Activated CD8-positive, alpha-beta memory T cell treated with anti-CD3 and anti-CD28 coated beads, Interleukin-2, amount 50 U/mL, for 48 hours (primary cell): Measurements from ENCODE around the gene SETD3.

Source experiments
- DNase-seq: peaks from one replicate; pipeline ENCODE4 v3.0.0-alpha.2; 2020

The SETD3 gene

DNA sequence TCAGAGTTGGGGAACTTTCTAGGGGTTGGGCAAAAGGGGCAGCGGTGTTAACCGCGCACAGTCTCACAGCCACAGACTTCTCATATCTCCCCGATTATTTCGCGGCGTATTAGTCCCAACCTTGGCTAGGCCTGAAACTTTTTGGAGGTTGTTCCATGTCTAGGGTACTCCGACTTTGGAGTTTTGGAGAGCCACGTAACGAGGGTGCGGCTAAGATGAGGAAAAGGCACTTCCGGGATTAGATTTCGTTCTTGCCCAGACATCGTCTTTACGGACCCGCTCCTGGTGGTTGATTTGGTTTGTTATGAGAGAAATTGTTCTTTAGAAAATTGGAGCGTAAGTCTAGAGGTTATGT is 1.1 kb upstream of the SETD3 start:
- DNase-seq: no peak

DNA sequence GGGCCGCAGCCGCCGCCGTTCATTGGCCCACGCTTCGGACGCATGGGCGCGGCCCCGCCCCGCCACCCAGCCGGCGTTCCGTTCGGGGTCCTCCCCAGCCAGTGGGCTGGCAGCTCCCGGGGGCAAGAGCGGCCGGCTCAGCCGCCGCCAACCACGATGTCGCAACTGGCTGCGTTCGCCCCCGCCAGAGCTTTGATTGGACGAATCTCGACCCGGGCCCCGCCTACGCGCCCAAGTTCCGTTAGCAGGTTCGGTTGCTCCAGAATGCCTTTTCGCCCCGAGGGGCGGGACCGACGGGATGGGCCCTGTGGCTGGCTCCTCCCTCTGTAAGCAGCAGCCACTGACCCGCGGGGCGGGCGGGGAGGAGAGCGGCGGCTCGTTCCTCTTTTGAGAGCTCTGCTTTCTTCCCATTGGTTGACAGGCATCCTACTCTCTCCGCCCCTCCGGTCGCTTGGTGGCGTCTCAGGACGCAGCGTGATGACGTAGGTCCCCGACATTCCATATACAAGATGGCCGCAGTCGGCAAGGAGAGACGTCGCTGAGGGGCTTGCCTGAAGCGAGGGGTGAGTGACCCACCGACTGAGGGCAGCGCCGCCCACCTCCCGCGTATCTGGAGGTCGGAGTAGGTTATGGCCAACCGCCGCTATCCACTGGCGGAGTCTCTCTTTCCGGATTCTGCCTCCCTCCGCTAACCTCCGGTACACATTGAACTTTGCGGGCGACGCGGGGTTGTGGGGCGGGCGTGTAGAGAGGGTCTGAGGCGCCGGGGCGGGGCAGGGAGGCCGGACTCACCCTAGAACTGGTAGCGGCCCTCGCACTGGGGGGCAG is 472 bp upstream of the SETD3 start, which contains the start of gene CCNK:
Gene CCNK, plus strand, starts transcription at position 493 of the 828 bp plus-strand sequence. CDS start 11,269 bp downstream, outside the sequence.
- peak; percentile 99 for DNase-seq

DNA sequence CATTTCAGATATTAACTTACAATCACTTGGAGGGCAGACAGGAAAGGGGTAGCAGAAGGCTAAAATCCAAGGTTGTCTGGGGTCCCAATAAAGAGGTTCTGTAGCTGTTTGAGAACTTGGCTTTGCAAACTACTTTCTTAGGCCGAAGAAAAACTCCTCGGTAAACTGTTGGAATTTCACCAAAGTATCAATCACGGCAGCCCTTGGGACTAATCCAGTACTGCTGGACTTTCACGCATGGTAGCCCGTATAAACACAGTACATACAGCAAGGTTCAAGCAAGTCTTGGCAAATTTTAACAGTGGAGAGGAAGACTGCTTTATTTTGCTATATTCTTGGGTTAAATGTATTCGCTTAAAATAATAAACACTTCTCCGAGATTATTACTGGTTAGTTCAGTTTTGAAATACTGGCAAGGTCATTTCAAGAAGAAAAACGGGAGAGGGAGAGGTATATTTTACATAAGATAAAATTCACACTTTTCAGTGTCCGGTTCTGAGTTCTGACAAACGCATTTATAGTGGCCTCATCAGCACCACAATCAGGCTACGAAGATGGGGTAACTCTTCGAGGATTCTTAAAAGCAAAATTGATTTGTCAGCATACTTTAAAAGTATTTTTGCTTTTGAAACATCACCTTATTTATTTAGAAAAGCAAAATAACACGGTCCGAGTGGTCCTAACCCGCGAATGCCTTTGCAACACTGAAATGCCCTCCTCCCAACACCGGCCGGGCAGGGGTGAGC is 1.3 kb downstream of the SETD3 start:
- DNase-seq: no peak

DNA sequence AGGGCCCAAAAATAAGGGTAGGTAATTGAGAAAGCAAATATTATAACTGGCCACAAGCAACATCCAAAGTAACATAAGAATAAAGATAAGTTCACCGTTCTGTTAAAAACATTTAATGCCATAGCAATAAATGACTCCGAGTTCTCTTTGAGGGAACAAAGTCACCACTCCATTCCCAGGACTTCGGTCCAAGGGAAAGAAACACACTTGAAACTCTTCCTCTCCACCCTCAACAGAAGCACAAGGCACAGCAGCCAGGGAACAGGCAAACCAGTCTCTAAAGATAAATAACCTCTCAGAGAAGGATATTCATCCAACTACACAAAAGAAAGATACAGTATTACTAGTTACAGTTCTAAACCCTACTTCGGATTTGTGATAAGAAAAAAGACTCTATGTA is 2.5 kb downstream of the SETD3 start:
- DNase-seq: no peak

DNA sequence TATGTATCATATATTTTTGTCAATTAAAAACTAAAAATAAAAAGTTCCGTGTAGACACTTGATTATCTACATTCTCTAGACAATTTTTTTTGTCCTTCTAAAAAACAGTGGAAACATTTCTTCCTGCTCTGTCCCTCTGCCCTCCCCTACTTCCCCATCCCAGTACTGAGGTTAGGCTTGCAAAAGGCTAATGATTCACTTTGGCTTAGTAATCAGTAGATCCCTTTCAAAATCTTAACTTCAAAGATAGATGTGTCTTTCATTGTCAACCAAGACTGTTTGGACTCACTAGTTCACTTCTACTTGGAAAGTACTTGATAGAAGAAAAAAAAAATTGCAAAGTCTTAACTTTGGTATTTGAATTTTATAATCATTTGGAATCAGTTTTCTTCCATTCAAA is 3.8 kb downstream of the SETD3 start:
- DNase-seq: no peak

DNA sequence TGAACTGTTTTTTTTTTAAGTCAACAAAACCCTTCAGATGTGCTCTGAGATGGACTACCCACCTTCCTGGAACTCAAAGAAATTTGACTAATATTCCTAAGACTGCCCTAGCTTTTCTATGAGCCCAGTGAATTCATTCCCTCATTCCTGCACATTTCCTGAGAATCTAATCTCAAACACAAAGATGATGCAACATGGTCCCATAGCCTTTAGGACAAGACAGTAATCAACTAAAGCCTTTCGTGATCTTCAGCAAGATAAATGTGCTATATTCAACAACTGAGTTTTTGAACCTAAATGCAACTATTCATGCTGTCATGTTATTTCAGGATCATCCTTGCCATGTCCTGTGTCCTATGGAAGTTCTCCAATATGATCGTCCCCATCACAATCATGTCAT is 5.0 kb downstream of the SETD3 start:
- DNase-seq: no peak

DNA sequence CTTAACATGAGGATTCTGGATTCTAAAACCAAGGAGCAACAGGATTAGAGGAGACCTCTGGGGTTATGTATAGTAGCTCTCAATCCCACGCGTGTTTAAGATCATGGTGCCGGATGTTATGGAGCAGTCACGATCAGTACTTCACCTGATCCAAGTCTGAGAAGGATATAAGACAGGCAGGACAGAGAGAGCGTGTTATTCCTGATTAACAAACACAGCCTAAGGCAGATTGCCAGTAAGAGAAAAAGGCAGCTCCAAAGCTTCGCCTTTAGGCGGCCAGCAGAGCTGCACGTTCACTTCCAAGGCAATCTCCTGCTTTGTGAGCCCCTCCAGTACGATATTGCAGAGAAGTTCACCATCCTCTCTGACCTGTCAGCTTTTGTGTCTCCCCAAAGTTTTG is 5.5 kb downstream of the SETD3 start:
- no peak for DNase-seq

DNA sequence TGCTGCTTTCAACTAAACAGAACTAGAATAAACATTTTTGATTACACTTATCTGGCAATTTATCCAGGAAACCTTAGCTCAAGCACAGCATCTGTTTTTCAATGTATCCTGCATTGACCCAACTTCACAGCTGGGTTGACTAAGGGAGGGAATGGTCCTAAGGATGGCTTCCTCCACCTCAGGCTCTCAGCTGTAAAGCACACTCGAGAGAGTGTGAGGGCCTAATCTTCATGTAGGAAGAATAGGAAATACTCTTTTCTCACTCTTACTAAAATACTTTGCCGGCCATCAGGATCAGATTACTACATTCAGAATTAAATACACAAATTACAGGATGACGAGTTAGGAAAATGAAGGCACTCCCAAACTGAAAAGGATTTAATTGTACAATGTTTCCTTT is 7.2 kb downstream of the SETD3 start:
- DNase-seq: no peak

DNA sequence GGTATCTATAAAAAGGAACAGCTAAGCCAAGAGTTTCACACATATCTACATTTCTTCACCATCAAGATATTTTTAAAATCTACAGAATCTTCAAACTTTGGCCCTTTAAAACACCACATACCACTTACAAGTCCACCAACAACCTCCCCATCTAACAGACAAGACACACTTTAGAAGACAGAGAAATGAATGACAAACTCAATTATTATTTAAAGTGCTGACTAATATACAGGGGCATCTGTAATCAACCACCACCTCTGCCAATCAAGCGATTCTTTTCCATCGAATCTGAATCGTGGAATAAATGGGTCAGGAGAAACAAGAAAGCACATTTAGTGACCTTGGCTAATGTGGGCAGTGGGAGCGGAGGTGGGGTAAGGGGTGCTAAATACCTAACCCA is 7.7 kb downstream of the SETD3 start:
- DNase-seq: no peak

DNA sequence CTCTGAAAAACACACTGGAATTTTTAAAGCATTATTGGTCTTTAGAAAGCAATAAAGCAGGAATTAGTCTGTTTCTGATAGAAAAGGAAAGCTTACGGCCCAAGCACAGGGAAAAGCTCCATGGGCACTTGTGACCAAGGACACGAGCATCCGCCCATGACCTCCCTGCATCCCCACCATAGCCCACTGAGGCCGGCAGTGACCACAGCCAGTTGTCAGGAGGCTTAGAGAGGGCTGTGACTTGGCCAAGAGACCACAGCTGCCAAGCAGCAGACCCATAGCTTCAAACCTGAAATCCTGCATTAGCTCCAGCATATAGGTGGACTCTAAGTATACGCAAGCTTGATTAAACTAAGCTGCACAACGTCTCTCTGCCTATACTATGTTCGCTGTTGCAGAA is 8.9 kb downstream of the SETD3 start:
- no peak for DNase-seq

DNA sequence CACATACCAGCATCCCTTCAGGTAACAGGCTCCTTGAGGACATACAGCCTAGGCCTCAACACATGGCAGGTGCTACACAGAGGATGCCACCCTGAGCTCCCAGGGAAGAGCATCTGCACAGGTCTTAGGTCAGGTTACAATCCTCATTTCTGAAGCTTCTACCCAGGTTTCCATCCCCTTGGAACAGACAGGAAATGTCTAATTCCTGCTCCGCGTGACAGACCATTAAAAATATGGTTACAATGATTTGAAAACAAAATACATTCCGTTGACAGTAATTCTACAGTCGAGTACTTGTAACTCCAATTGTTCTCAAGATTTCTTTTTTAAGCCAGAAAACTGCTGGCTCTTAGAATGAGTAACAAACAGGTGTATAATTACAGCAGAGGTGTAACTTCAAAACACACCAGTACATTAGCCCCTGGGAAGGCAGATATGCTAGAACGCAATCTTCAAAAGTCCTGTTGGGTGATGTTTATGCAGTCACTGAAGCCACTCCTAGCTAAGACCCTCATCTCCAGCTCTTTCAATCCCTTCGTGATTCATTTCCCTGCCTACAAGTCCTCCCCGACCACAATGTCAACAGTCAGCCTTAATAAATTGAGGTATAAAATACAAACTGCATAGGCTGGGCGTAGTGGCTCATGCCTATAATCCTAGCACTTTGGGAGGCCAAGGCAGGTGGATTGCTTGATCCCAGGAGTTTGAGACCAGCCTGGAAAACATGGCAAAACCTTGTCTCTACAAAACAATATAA is 11.6 kb downstream of the SETD3 start:
- no peak for DNase-seq

DNA sequence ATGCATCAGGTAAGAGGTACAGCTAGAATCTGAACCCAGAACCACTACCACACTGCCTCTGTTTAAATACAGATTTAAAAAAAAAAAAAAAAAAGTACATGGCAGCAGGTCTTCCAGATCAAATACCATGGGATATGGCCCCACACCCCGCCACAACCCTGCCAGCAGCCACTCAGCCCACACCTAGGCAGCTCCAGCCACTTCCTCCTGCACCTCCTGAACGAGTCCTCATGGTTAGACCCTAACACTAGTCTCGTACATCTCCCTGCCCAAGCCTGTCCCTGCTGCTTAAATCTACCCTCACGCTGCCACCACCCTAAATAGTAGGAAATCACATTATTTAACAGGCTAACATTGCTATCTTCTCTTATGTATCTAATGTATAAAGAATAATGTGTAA is 12.6 kb downstream of the SETD3 start:
- no peak for DNase-seq

DNA sequence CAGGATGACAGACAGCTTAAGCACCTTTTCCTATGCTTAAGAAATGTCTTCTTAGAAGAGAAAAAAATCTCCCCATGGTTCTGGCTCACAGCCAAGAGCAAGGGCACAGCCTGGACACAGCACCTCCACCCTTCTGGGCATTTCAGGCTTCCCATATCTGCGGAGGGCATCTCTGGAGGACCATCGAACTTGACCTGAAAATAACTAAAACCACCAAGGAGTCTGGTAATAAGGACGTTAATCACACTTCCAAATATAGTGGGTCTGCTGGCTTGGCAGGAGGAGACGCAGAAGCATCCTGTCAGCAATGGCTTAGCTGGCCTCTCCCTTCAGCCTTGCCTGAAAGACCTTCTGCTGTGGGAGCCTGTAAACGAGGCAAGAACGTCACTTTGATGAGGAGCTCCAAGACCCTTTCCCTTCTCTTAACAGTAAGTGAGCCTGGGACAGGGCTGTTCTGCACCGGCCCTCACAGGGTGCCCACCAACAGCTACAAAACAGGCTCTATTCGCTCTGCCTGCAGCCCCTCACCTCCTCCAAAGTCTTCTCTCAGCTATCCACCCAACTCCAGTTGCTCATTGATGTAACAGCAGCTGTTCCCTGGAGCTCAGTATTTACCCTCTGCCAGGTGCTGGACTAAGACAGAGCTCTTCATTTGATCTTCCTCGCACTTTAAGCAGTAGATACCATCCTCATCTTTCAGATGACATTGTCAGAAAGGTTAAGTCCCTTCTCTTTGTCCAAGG is 13.2 kb downstream of the SETD3 start:
- DNase-seq: no peak

DNA sequence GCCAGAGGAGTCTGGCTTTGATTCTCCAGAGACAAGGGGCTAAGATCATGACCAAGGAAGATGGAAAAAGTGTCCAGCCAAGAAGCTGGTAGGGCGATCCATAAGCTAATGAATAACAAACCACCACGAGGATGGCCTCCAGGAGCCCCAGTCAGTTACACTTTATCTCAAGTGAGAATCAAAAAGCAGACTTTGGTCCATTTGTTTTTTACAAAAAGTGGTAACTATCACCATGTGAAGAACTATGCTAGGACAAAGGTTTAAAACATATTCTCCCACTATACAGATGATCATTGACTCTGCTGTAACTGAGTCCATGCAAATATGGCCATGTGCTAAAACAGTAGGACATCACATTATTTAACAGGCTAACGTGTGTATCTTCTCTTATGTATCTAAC is 13.9 kb downstream of the SETD3 start:
- no peak for DNase-seq

DNA sequence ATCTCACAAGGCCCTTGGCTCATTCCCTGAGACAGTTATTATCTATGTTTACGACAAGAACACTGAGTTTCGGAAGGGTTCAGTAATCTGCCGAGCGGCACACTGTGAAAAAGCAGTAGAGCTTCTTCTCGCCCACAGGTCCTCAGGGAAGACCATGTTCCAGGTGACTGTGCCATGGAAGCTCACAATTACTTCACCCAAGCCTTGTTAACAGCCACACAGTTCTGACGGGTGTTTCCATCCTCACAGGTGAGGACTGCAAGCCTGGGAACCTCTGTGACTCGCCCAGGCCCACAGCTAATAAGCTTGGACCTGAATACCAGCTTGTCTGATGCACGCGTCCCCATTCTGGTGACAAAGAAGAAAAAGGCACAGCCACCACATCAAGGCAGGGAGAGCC is 15.4 kb downstream of the SETD3 start:
- no peak for DNase-seq

DNA sequence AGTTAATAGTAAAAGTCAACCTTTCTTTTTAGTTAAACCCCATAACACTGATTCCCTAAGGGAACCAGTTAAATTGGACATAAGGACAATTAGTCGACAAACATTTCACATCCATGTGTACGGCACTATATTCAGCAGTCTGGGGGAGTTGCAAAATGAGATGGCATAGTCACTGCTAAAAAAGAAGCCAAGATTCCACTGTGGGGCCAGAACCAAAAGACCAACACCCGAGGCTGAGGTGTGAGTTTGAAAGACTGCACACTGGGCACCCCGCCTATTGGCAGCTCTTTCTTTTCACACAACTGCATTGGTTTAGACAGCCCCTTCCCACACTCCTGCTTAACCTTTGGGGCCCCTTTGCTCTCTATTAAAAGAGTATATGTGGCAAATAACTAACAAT is 16.7 kb downstream of the SETD3 start:
- no peak for DNase-seq

DNA sequence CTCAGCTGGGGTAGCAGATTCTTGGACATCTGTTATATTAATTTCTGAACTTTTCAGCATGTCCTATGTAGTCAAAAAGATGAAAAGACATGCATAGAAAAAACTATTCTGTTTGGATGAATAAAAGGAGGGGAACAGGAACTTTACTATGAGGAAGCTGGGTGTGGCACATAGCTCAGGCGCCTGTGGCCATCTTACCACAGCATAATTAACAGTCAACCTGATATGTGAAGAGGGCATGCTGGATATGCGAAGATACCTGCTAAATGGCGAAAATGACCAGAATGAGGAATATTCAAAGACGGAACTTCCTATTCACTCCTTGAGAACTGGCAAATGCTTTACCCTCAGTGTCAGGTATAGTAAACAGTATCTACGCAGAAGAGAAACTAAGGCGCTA is 18.4 kb downstream of the SETD3 start:
- DNase-seq: no peak

DNA sequence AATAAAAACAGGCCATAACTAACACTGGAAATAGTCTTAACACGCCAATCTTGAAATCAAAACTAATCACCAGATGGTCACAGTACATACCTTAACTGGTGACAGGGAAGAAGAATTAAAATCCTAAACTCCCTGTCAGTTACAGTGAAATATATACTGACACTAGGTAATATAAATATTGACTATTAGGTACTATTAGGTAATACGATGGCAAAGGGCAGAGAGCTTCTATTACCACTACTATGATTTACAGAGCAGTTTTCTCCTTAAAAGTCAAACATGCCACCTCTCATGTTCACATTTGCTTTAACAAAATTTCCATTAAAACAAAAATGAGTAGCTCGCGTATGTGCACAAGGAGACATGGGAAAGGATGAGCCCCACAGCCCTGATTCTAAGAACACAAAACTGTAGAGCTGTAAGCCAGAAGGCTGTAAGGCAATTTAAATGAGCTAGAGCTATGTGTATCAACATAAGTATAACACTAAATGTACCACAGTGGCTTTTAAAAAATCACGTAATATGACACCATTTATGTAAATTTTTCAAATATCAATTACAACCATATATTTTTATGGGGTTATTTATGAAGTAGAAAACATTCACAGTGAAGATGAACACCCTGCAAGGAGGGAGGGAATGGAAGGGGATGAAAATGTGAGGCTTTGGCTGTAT is 19.1 kb downstream of the SETD3 start:
- DNase-seq: no peak

DNA sequence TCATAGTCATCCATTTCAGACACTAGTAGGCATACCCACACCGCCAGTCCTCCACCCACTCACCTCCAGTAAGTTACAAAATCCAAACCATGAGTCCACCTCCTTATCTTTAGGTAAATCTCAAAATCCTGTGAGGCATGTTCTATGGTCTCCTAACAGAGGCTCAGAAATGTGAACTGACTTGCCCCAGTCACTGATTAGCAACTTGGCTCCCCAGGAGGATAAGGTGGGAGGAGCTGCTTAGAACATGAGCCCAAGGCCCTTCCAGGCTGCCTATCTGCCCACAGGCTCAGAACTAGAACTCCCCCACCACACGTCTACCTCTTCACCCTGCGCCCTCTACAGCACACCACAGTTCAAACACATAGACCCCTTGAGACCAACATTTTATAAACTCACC is 19.9 kb downstream of the SETD3 start:
- no peak for DNase-seq

DNA sequence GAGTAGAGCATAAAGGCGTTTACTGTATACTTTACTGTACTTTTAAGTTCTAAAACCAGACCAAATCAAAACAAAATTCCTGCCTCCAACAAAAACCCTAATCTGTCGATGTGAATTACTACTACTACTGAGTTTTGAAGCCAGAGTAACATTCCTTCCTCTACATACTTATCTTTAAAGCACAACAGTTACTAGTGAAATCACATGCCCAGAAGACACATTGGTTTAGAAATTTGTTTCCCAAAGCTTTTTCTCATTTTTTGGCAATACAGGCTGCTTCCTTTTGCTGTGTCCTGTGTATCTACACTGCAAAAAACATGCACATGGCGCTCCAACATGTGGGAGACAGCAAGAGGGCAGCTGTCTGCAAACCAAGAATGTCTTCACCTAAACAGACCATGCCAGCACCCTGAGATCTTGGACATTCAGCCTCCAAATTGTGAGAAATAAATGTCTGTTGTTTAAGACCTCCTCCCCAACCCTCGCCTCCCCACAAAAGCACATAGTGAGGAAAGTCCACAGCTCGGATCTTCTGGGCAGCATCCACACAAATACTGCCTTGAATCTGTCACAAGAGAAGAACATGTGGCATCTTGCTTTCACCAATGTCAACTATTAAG is 21.1 kb downstream of the SETD3 start:
- no peak for DNase-seq

DNA sequence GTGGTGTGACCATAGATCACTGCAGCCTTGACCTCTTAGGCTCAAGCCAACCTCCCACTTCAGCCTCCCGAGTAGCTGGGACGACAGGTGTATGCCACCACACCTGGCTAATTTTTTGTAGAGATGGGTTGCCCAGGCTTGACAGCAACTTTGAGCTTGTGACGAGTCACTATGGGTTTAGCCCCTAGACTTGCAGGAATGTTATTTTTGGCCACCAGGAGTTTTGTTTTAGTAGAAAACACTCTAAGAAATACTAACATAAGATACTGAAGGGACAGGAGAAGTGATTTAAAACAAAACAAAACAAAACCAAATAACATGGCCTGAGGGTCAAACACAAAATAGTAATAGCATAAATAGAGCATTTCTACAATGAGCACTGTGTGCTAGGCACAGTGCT is 26.4 kb downstream of the SETD3 start:
- DNase-seq: no peak

DNA sequence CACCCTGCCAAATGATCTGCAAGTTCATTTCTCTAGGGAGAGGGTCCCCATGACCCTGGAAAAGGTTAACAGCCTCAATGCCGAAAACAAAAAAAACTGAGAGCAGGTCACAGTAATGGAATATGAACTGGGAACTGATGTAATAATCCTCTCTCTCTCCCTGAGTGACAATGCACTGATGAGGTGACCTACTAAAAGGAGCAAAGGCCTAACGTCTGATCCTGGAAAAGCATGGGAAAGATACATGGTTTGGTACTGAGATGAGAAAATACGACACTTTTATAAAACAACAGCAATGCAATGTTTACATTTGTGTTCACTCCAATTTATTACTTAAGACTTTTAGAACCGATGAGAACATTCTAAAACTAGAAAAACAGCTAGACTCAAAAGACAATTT is 27.7 kb downstream of the SETD3 start:
- DNase-seq: no peak
